ENCODE results near the gene SLC5A8.

SLC5A8 gene

DNA sequence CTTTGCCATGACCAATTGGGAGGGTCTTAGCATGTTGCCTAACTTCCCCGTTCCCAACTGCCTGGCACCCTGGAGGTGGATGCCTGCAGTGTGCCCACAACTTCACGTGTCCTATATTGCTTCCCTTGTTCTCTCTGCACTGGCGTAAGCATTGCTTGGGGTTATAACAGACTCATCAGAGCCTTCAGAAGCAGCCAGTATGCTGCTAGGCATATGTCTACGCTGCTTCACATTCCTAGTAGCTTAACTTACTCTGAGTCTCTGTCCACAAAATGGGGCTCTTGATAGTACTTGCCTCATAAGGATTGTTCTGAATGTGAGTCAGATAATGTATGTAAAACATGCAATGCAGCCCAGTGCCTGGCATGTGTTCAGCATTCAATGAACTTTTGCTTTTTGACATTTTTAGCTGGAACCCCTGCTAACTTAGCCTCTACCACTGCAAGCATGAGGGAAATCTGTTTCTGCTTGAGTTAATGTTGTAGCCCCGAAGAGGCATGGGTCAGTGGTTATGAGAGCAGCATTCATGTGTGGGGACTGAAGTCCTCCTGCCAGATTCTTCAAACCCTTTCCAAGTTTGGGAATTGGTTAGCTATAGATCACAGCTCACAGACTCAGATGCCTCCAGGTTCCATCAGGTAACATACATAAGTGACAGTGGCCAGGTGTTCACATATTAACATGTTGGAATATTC lies 2.8 kb downstream of the SLC5A8 start:
- H3K27ac ChIP-seq, result no peak overlapping the region
- no peak for TF ChIP-seq CTCF (conservative IDR thresholded peaks at IDR 0.05)

GRCh38 chr12:101204602-101205304 lies 5.3 kb downstream of the SLC5A8 start:
- no peak overlapping the region for H3K27ac ChIP-seq
- no peak for TF ChIP-seq CTCF (conservative IDR thresholded peaks at IDR 0.05)

- no peak for TF ChIP-seq CTCF (conservative IDR thresholded peaks at IDR 0.05)
These were observed 9.2 kb downstream of the SLC5A8 start for GRCh38 chr12:101200824-101201223.

DNA sequence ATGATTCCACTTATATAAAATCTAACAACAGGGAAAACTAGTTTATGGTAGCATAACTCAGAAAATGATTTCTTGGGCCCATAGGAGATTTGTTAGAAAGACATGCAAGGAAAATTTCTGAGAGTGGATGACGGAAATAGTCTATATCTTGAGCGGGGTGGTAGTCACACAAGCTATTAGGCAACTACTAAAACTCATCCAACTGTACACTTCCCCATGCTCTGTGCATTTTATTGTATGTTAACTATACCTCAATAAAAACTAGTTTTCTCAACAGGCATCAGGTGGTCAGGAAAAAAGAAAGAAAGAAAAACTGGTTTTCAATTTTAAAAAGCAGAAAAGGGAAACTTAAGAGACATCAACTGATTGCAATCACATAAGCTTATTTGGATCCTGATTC lies 9.9 kb downstream of the SLC5A8 start:
- no peak for TF ChIP-seq CTCF (conservative IDR thresholded peaks at IDR 0.05)
- H3K27ac ChIP-seq, result no peak overlapping the region

More at GRCh38 chr12:101200824-101201223, 9.2 kb downstream of the SLC5A8 start:
- no peak overlapping the region for H3K27ac ChIP-seq

- TF ChIP-seq CTCF (conservative IDR thresholded peaks at IDR 0.05), result no peak
- H3K27ac ChIP-seq, result no peak overlapping the region
These were observed 23.7 kb downstream of the SLC5A8 start for GRCh38 chr12:101186291-101186690.

GRCh38 chr12:101181776-101182175 lies 28.3 kb downstream of the SLC5A8 start:
- no peak for TF ChIP-seq CTCF (conservative IDR thresholded peaks at IDR 0.05)
- no peak overlapping the region for H3K27ac ChIP-seq

DNA sequence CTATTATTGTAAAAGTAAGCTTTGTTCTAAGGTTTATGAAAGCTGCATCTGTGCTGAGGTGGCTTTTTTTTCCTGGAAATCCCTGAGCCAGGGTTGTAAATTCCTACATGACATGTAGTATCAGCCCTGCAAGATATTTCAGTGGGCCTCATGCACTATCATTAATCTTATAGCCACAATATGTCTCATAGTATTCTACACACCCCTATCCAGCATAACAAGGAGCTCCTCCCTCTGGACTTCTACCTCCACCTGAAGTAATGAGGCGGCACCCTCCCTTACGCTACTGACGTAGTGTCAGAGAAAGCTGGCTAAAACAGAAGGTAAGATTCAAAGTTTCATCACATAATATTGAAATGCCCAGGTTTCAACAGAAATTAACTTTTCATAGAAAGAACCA lies 35.5 kb downstream of the SLC5A8 start:
- H3K27ac ChIP-seq, result no peak overlapping the region
- TF ChIP-seq CTCF (conservative IDR thresholded peaks at IDR 0.05), result no peak
